Fibroblast of the aortic adventitia (primary cell): ENCODE measurements around the gene CLSTN2. TPM values are rescaled to one million over a fixed set of nuclear protein-coding genes. Genes with fewer than 3 reads are reported as not detected.

Source experiments
- DNase-seq: peaks from one replicate; pipeline ENCODE4 v3.0.0-alpha.2; 2010; ENCODE audit warnings: low read depth
- H3K4me3 ChIP-seq: 2 replicates; pipeline ENCODE4 v1.5.1; 2011; ENCODE audit warnings: low read depth, mild to moderate bottlenecking, control low read depth, low read length, moderate library complexity
- CTCF ChIP-seq: IDR thresholded peaks from 2 replicates; pipeline ENCODE4 v1.5.1; 2011; ENCODE audit warnings: mild to moderate bottlenecking, low read length, control low read depth, inconsistent platforms; ENCODE audit not compliant: insufficient read depth
- total RNA-seq: library from RNA; depleted of rRNA; stranded (reverse); fragments of >200 nt; gene quantifications from 2 replicates; pipeline ENCODE4 v1.2.3, GENCODE V29; 2012; ENCODE audit warnings: low replicate concordance

The CLSTN2 gene
- total RNA-seq, 1 donor: 3.2 TPM

GRCh38 chr3:140103986-140104645, 169.1 kb downstream of the CLSTN2 start:
- no peak for TF ChIP-seq CTCF
- no peak overlapping the region for H3K4me3 ChIP-seq
- no peak for DNase-seq

GRCh38 chr3:140113996-140114788, 179.2 kb downstream of the CLSTN2 start:
- H3K4me3 ChIP-seq: no peak overlapping the region
- DNase-seq: no peak
- TF ChIP-seq CTCF: no peak

GRCh38 chr3:140114789-140115080, 179.8 kb downstream of the CLSTN2 start:
- TF ChIP-seq CTCF: no peak
- no peak overlapping the region for H3K4me3 ChIP-seq
- no peak for DNase-seq

- no peak for TF ChIP-seq CTCF
- no peak overlapping the region for H3K4me3 ChIP-seq
- DNase-seq: no peak
These were observed 182.1 kb downstream of the CLSTN2 start for GRCh38 chr3:140117096-140117526.

- TF ChIP-seq CTCF: no peak
- DNase-seq: no peak
- H3K4me3 ChIP-seq: no peak overlapping the region
These were observed 187.2 kb downstream of the CLSTN2 start for GRCh38 chr3:140122183-140122582.

GRCh38 chr3:140128217-140128616, 193.2 kb downstream of the CLSTN2 start:
- no peak for TF ChIP-seq CTCF
- no peak for DNase-seq
- no peak overlapping the region for H3K4me3 ChIP-seq
